Hepatic stellate cell (primary cell): ENCODE measurements around the gene TLK1.
"Not testable (repeated sequence)": the region's sequence is repeated elsewhere in the genome, so short reads cannot be mapped to it uniquely, and the experiment has no call there.

Experiments
- DNase-seq: peaks from one replicate; pipeline ENCODE4 v3.0.0; 2011; ENCODE audit warnings: low spot score

Gene TLK1

DNA sequence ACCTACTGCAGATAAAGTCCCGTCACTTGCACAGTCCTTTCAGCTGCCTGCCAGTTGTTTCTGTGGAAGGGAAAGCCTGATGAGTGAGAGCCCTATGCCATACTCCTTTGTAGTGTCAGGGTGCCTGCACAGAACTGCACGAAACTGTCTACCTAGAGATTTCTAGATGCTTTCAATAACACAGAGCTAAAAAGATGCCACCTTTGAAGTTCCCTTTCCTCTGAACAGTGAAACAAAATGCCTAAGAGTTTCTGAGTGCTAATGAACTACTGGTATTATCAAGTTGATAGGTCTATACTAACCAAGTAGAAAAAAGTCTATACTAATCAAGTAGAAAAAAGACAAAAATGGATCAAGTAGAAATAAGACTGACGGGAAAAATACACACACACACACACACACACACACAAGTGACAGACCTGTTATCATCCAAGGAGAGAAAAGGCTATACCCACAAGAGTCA is 79.0 kb downstream of the TLK1 start:
- DNase-seq, result no peak

- DNase-seq, result no peak
Observed at GRCh38 chr2:171080607-171081006, 80.1 kb downstream of the TLK1 start.

- DNase-seq, result not testable (repeated sequence)
Observed at GRCh38 chr2:171076422-171076821, 84.3 kb downstream of the TLK1 start.

- DNase-seq, result no peak
Observed at GRCh38 chr2:171072164-171072563, 88.5 kb downstream of the TLK1 start.

DNA sequence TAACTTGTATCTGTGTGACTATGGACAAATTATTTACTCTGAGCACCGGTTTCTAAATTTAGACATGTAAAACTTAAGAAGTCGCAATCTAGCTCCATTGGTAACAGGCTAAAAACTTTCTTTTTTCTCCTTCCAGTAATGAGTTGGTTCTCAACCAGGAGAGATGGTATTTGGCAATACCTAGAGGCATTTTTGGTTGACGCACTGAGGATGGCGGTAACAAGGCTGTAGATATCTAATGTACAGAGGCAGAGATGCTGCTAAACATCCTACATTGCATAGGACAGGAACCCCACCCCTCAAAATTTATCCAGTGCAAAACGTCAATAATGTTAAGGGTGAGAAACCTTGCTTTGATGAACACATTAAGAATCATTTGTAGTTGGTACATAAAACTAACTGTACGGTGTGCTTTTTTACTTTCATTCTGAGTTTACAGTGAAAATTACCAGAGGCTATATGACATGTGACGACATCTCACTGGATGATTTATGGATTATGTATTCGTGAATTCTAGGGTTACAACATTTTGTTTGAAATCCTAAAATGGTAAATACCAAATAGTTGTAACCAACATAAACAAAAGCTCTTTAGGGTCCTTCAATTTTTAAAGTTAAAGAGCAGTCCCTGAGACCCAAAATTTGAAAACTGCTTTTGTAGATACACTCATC is 91.3 kb downstream of the TLK1 start:
- DNase-seq, result no peak

DNA sequence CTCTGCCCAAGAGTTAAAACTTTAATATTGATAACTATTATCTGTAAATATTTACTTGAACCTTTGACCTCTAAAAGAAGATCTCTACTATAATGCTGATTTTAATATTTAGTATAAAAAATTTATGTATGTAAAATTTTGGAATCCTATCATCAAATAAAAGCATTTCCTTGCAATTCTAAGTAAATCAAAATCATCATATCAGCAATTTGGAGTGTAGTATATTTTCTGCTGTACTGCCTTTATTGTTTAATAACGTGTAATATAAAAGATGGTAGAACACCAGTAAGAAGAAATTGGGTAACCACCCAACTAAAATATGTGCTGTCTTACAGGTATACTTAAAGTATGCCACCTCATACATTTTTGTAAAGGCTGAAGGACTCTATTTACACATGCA is 94.6 kb downstream of the TLK1 start:
- DNase-seq, result no peak

- DNase-seq, result no peak
Observed at GRCh38 chr2:171057575-171057974, 103.1 kb downstream of the TLK1 start.

DNA sequence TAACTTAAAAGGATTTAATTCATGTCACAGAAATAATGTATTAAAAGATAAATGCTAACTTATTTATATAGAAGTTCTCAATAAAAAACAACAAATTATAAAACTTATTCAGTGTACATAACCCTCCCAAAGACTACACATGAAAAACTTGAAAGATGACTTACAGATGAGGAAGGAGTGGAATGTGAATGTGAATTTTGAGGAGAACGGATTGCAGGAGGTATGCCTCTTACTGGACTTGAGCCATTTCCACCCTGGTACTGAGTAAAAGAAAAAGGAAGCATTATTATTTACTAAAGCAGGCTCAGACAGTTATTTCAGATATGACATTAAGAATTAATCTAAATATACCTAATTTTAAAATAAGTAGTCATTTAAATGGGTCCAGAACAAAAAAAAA is 104.4 kb downstream of the TLK1 start:
- DNase-seq, result peak; percentile 5

DNA sequence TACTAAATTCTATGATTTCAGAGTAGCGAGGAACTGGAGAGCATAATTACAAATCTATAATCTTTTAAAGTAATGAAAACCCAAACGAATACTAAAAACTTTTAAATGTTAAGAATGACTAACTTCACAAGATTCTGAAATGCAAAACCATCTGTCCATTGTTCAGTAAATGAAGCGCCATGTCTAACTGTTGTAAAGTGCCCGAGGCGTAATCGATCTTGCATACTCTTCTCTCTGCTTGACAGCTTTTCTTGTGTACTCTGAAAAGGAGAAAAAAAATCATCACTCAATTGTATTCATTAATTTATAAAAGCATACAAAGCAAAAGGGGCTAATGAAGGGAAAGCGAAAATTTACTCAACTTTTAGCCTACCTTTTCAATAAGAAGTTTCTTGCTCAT is 111.0 kb downstream of the TLK1 start:
- DNase-seq, result no peak

DNA sequence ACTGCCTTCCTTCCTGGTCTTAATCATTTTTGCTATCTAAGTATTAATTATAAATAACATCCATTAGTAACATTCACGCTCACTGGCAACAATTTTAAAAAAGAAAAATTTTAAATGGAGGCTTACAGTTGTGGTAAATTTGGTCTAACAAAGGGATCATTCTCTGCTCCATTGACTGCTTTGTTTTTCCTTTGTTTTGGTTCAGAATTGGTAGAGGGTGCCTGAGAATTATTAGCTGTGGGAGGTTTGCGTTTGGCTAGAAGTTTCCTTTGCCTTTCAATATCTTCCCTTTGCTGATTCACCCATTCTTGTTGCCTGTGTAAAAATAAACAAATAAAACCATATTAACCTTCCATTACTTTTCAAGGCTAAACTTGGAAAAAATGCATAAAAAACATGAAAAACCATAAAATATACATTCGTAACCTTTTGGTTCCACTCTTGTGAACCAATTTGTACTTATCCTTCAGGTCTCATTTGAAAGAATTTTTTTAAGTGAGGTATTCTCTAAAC is 114.6 kb downstream of the TLK1 start:
- no peak for DNase-seq

GRCh38 chr2:171044416-171044815 is 116.3 kb downstream of the TLK1 start:
- DNase-seq, result no peak

DNA sequence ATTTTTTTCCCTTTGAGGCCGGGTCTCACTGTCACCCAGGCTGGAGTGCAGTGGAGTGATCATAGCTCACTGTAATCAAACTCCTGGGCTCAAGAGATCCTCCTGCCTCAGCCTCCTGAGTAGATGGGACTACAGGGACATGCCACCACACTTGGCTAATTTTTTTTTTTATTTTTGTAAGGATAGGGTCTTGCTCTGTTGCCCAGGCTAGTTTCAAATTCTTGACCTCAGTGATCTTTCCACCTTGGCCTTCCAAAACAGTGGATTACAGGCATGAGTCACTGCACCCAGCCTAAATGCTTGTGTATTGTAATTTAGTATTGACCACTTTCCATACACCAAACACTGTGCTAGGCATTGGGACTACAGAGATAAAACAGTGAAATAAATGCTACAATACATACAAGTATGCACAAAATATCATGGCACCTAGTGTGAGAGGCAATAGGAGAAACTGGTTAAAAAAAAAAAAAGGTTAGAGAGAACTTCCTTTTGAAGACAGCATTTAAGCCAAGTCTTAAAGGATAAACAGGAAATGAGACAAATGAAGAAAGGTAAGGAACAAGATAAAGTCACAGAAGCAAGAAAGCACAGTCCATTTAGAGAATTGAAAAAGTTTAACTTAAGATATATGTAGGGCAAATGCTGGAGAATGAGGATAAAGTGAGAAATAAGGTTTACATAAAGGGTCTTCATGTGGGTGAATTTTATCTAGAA is 118.3 kb downstream of the TLK1 start:
- no peak for DNase-seq

DNA sequence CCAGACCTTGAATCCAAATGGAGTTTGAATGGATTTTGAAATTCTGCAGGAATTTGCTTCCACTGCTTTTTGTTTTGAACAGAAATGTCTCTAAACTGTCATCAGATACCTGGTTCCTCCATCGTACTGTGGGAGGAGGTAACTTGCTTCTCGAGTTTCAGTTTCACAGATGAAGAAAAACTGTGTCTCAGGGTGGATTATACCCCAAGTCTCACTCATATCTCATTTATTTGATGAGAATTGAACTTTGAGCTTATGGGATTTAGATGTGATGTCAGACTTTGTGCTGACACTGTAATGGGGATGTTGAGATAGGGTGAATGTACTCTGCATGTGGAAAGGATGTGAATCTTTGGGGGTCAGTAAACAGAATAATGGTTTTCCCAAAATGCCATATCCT is 124.2 kb downstream of the TLK1 start:
- no peak for DNase-seq

GRCh38 chr2:171034315-171034714 is 126.4 kb downstream of the TLK1 start:
- no peak for DNase-seq

DNA sequence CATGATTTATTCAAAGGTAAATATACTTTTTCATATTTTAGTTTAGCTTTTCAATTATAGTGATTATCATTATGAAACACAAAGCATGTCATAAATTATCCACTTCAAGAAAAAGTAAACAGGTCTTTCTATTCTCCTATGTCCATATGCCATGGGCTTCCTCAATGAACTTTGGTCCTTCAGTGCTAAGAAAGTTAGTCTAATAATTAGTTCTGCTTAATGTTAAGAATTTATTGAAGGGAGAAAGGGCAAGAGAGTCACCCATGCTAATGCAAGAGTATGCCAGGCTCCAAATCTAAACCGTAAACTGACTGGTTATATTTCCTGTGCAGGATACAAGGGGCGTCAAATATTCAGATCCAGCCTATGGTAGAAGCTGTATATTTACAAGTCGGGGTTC is 135.5 kb downstream of the TLK1 start:
- DNase-seq, result no peak

GRCh38 chr2:171018522-171018921 is 142.2 kb downstream of the TLK1 start:
- DNase-seq, result no peak

DNA sequence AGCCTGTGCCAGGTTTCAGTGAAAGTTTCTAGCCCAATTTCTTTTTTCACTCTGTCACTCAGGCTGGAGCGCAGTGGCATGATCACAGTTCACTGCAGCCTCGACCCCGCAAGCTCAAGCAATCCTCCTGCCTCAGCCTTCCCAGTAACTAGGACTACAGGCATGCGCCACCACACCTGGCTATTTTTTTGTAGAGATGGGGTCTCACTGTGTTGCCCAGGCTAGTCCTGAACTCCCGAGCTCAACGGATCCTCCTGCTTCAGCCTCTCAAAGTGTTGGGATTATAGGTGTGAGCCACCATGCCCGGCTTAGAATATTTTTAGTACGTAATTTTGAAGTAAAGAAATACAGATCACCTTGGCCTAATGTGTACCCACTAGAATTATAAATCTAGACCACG is 144.6 kb downstream of the TLK1 start:
- no peak for DNase-seq

DNA sequence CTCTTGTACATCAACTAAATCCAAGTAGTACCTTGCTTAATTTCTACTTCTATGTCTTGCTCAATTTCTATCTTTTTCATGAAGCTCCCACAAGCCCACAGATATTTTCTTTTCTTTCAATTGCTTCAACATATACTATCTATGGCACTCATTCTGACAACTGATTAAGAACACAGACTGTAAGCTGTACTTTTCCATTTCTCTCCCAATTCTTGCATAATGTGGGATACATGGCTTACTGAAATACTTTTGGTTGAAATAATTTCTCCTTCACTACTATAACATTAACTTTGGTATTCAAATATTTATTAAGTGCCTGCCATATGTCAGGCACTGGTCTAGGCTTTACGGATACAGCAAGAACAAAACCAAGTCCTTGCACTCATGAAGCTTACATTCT is 146.8 kb downstream of the TLK1 start:
- DNase-seq, result no peak

DNA sequence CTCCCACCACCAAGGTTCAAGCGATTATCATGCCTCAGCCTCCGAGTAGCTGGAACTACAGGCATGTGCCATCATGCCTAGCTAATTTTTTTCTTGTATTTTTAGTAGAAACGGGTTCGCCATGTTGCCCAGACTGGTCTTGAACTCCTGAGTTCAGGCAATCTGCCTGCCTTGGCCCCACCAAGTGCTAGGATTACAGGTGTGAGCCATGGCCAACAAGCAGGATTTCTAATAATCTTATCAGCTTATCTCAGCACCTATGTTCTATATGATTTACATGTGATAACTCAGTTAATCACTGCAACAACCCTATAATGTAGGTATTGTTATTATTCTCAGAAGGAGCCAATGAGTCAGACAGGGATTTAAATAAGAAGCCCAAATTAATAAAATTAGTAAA is 151.3 kb downstream of the TLK1 start:
- DNase-seq, result no peak

DNA sequence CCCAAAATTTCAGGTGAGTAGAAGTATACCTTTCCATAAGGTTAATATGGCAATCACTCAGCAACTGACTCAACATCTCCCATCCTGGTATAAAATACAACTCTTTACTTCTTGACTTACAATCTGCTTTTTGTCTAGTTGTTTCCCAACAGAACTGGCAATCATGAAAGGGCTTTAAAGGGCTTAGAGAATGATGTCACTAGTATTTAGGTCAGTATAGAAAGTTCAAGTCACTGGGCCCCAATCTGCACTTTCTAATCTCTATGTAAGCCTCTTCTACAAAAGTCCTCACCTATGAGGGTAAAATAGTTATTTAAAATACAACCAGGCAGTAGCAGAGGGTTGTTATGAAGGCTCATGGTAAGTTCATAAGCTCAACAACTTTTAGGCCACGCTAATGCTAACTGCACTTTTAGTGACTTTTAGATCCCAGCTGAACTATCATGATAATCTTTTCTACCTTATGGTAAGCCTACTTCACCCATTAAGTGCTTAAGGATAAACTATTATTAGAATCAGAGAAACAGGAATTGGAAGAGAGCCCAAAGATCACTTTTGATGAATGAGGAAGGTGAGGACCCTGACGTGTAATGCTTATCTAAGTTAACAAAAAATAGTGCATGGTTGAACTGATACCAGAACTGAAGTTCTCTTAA is 152.0 kb downstream of the TLK1 start:
- DNase-seq, result no peak

DNA sequence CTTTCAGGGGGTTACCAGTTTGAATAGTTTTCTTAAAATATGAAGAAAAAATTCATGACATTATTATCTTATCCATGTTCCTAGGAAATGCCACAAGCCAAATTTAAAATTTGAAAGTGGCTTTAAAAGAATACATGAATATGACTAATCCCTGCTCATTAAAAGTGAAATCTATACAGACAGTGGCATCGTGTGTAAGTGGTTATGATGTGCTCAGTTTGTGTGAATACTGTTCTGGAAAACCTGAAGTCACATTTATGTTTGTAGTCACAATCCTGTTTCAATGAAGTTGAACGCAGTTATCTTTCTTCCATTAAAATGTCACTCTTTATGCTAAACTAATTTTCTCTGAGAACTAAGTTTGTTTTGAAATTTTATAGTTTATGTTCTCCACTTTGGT is 155.9 kb downstream of the TLK1 start:
- DNase-seq, result no peak

DNA sequence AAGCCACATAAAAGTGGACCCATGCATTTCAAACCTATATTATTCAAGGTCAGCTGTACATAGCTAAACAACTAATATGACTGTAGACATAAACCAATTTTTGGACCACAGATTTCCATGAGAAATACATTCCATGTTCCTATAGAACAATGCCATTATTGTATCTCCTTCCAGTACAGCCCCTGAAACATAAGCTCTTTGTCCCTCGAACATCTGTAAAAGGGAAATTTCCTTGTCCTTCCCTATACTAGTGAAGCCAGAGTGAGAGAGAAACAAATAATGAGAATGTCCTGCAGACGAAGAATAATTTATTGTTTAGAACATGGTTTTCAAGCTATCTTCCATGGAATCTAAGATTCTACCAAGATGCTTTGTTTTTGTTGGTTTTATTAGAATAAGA is 156.3 kb downstream of the TLK1 start:
- DNase-seq, result no peak

DNA sequence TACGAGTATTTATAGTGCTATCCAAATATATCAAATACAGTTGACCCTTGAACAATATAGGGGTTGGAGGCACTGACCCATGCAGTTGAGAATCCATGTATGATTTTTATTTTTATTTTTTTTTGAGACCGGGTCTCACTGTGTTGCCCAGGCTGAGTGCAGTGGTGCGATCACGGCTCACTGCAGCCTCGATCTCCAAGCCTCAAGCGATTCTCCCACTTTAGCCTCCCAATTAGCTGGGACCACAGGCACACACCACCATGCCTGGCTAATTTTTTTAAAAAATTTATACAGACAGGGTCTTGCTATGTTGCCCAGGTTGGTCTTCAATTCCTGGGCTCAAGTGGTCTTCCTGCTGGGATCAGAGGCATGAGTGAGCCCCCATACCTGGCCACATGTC is 161.0 kb downstream of the TLK1 start:
- DNase-seq, result no peak
